ENCODE results near the gene MSANTD7.
"Not testable (repeated sequence)": the region's sequence is repeated elsewhere in the genome, so short reads cannot be mapped to it uniquely, and the experiment has no call there.

Gene MSANTD7

GRCh38 chr10:14815681-14816080 is 22.4 kb upstream of the MSANTD7 start:
- H4K20me1 ChIP-seq (ENCODE audit: insufficient read depth, low read length), result no peaks in the 10 kb centered on the region
- no peaks in the 10 kb centered on the region for H3K79me2 ChIP-seq (ENCODE audit: low read length)
- TF ChIP-seq EZH2phosphoT487 (IDR thresholded peaks at IDR 0.05; ENCODE audit: low read depth), result no peak
- no peak for TF ChIP-seq CTCF (IDR thresholded peaks at IDR 0.05; ENCODE audit: low read depth, low read length)
- no peak overlapping the region for H3K27ac ChIP-seq (ENCODE audit: low read length)
- no peak overlapping the region for H2AFZ ChIP-seq (ENCODE audit: low read depth, low read length)
- H3K9ac ChIP-seq (ENCODE audit: low read length), result no peak overlapping the region
- H3K4me1 ChIP-seq (ENCODE audit: low read length), result peaks cover 9% of the 10 kb centered on the region
- H3K27me3 ChIP-seq (ENCODE audit: low read depth, low read length), result no peaks in the 10 kb centered on the region
- H3K4me3 ChIP-seq (ENCODE audit: low read length), result no peak overlapping the region
- no peaks in the 10 kb centered on the region for H3K36me3 ChIP-seq (replicated peaks; ENCODE audit: low read depth, low read length)
- H3K9me3 ChIP-seq (ENCODE audit: insufficient read depth, low read length), result no peaks in the 10 kb centered on the region
- H3K4me2 ChIP-seq (ENCODE audit: low read length), result no peak overlapping the region

- H3K4me3 ChIP-seq (ENCODE audit: low read length); H3K27ac ChIP-seq (ENCODE audit: low read length); H4K20me1 ChIP-seq (ENCODE audit: insufficient read depth, low read length): not testable (repeated sequence)
These were observed 21.4 kb upstream of the MSANTD7 start for GRCh38 chr10:14816717-14817116.

GRCh38 chr10:14820010-14820774 is 17.9 kb upstream of the MSANTD7 start:
- Histone ChIP-seq H3K4me3 (ENCODE audit: low read length) (no peak overlapping the region), H3K27ac (ENCODE audit: low read length) (no peak overlapping the region), H3K9ac (ENCODE audit: low read length) (no peak overlapping the region), H3K27me3 (ENCODE audit: low read depth, low read length) (no peaks in the 10 kb centered on the region), H3K36me3 (replicated peaks; ENCODE audit: low read depth, low read length) (no peaks in the 10 kb centered on the region), H2AFZ (ENCODE audit: low read depth, low read length) (no peak overlapping the region), H3K79me2 (ENCODE audit: low read length) (no peaks in the 10 kb centered on the region), H3K4me2 (ENCODE audit: low read length) (no peak overlapping the region), H4K20me1 (ENCODE audit: insufficient read depth, low read length) (no peaks in the 10 kb centered on the region), H3K9me3 (ENCODE audit: insufficient read depth, low read length) (no peaks in the 10 kb centered on the region), H3K4me1 (ENCODE audit: low read length) (peaks cover 11% of the 10 kb centered on the region)
- TF ChIP-seq EZH2phosphoT487 (IDR thresholded peaks at IDR 0.05; ENCODE audit: low read depth), result no peak
- TF ChIP-seq CTCF (IDR thresholded peaks at IDR 0.05; ENCODE audit: low read depth, low read length), result no peak

More at GRCh38 chr10:14816717-14817116, 21.4 kb upstream of the MSANTD7 start:
- H3K4me2 ChIP-seq (ENCODE audit: low read length); H3K36me3 ChIP-seq (replicated peaks; ENCODE audit: low read depth, low read length); H3K9ac ChIP-seq (ENCODE audit: low read length); H3K9me3 ChIP-seq (ENCODE audit: insufficient read depth, low read length); H3K79me2 ChIP-seq (ENCODE audit: low read length); H3K27me3 ChIP-seq (ENCODE audit: low read depth, low read length); H2AFZ ChIP-seq (ENCODE audit: low read depth, low read length): not testable (repeated sequence)
- peaks cover 11% of the 10 kb centered on the region for H3K4me1 ChIP-seq (ENCODE audit: low read length)

- Histone ChIP-seq H3K4me2 (ENCODE audit: low read length) (no peak overlapping the region), H3K4me3 (ENCODE audit: low read length) (no peak overlapping the region), H3K9me3 (ENCODE audit: insufficient read depth, low read length) (no peaks in the 10 kb centered on the region), H4K20me1 (ENCODE audit: insufficient read depth, low read length) (no peaks in the 10 kb centered on the region), H3K4me1 (ENCODE audit: low read length) (peaks cover 11% of the 10 kb centered on the region), H3K27ac (ENCODE audit: low read length) (no peak overlapping the region), H3K27me3 (ENCODE audit: low read depth, low read length) (no peaks in the 10 kb centered on the region), H3K36me3 (replicated peaks; ENCODE audit: low read depth, low read length) (no peaks in the 10 kb centered on the region), H3K79me2 (ENCODE audit: low read length) (no peaks in the 10 kb centered on the region), H3K9ac (ENCODE audit: low read length) (no peak overlapping the region), H2AFZ (ENCODE audit: low read depth, low read length) (no peak overlapping the region)
- TF ChIP-seq EZH2phosphoT487 (IDR thresholded peaks at IDR 0.05; ENCODE audit: low read depth) (no peak), CTCF (IDR thresholded peaks at IDR 0.05; ENCODE audit: low read depth, low read length) (no peak)
These were observed 17.3 kb upstream of the MSANTD7 start for GRCh38 chr10:14820775-14821154.

Measured in OCI-LY3 (cell line).